Stimulated activated CD8-positive, alpha-beta memory T cell treated with anti-CD3 and anti-CD28 coated beads, Interleukin-12 subunit alpha, Interleukin-12 subunit beta, amount 100 ng/mL, for 24 hours (primary cell): ENCODE measurements around the gene PET117.
"Not testable (repeated sequence)": the region's sequence is repeated elsewhere in the genome, so short reads cannot be mapped to it uniquely, and the experiment has no call there.

Experiments used
- DNase-seq: peaks from one replicate; pipeline ENCODE4 v3.0.0-alpha.2; 2020; ENCODE audit errors: extremely low read depth

The PET117 gene

GRCh38 chr20:18137412-18138265 is at the start of gene PET117, which contains the start of gene KAT14:
Gene PET117, plus strand, starts transcription at chr20:18137863. Its CDS starts 93 bp downstream, at chr20:18137956.
Gene KAT14, plus strand, starts transcription at chr20:18137863. Its CDS starts 4,798 bp downstream, at chr20:18142661.
- peak; percentile 82 for DNase-seq

- DNase-seq: not testable (repeated sequence)
Measured at GRCh38 chr20:18088298-18088697, 49.4 kb upstream of the PET117 start.

GRCh38 chr20:18088841-18089240 is 48.8 kb upstream of the PET117 start:
- DNase-seq: not testable (repeated sequence)

GRCh38 chr20:18090044-18090443 is 47.6 kb upstream of the PET117 start:
- DNase-seq: no peak

GRCh38 chr20:18090477-18090876 is 47.2 kb upstream of the PET117 start:
- DNase-seq: no peak

- no peak for DNase-seq
Measured at GRCh38 chr20:18091623-18092022, 46.0 kb upstream of the PET117 start.

GRCh38 chr20:18092890-18093289 is 44.8 kb upstream of the PET117 start:
- no peak for DNase-seq

- DNase-seq: no peak
Measured at GRCh38 chr20:18093388-18093787, 44.3 kb upstream of the PET117 start.

- DNase-seq: no peak
Measured at GRCh38 chr20:18094191-18094590, 43.5 kb upstream of the PET117 start.

- DNase-seq: not testable (repeated sequence)
Measured at GRCh38 chr20:18100569-18100968, 37.1 kb upstream of the PET117 start.

GRCh38 chr20:18101125-18101810 is 36.4 kb upstream of the PET117 start:
- DNase-seq: no peak

GRCh38 chr20:18103497-18103896 is 34.2 kb upstream of the PET117 start:
- DNase-seq: no peak

- DNase-seq: no peak
Measured at GRCh38 chr20:18108326-18108725, 29.3 kb upstream of the PET117 start.

- DNase-seq: not testable (repeated sequence)
Measured at GRCh38 chr20:18128574-18128973, 9.1 kb upstream of the PET117 start.

- no peak for DNase-seq
Measured at GRCh38 chr20:18132663-18133062, 5.0 kb upstream of the PET117 start.

GRCh38 chr20:18133962-18134361 is 3.7 kb upstream of the PET117 start:
- DNase-seq: no peak

- DNase-seq: no peak
Measured at GRCh38 chr20:18138266-18138582, 561 bp downstream of the PET117 start.

- DNase-seq: no peak
Measured at GRCh38 chr20:18138639-18139583, 1.2 kb downstream of the PET117 start.

- DNase-seq: no peak
Measured at GRCh38 chr20:18139832-18140231, 2.2 kb downstream of the PET117 start.

- no peak for DNase-seq
Measured at GRCh38 chr20:18144541-18145099, 7.0 kb downstream of the PET117 start.

GRCh38 chr20:18154342-18154741 is 16.7 kb downstream of the PET117 start:
- DNase-seq: no peak

- DNase-seq: no peak
Measured at GRCh38 chr20:18156045-18156444, 18.4 kb downstream of the PET117 start.
